NCI-H748 treated with DMSO at 0.1 percent for 48 hours (cell line): ENCODE measurements around the gene SFTPB.

Experiments
- DNase-seq: peaks from one replicate; lab custom pipeline; 2025; lab: John Stamatoyannopoulos, UW

Gene SFTPB

GRCh38 chr2:85611705-85612587, 56.1 kb downstream of the SFTPB start, which contains the start of gene C2orf68:
TSS of gene C2orf68 (minus strand) at chr2:85612066. CDS start at chr2:85611984, 82 bp downstream.
- peak; percentile 35 for DNase-seq

DNA sequence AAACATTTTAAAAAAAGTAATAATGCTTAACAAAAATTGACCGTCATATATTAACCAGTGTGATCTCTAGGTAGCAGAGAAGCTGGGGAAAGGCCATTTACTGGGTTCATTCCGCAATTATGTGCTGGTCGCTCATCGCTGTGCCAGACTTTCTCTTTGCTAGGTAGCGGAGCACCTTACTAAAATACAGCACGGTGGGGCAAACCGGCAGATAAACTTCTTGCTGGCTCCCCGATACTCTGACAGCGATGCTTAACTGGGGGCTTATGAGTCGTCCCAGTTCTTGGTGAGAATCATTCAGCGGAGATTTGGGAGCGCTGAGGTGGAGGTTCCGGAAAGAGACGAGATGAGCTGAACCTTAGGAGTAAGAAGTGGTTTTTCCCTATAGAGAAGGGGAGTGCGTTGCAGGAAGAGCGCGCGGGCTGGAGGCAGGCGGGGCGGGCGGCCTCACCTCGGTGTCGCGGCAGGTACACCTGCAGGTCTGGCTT, 56.7 kb downstream of the SFTPB start:
- no peak for DNase-seq
